Measurements from ENCODE around the gene HBS1L.

HBS1L gene

GRCh38 chr6:135088281-135088680 lies 33.7 kb upstream of the HBS1L start:
- no peak overlapping the region for H3K4me3 ChIP-seq (ENCODE audit: control insufficient read depth, low read depth, low read length)
- no peak for DNase-seq (ENCODE audit: low read depth)
- no peak for TF ChIP-seq CTCF (IDR thresholded peaks at IDR 0.05; ENCODE audit: control insufficient read depth, insufficient read depth, low read depth, low read length, missing control alignments)

GRCh38 chr6:135087803-135088202 lies 33.2 kb upstream of the HBS1L start:
- TF ChIP-seq CTCF (IDR thresholded peaks at IDR 0.05; ENCODE audit: control insufficient read depth, insufficient read depth, low read depth, low read length, missing control alignments): no peak
- no peak for DNase-seq (ENCODE audit: low read depth)
- H3K4me3 ChIP-seq (ENCODE audit: control insufficient read depth, low read depth, low read length): no peak overlapping the region

GRCh38 chr6:135087403-135087802 lies 32.8 kb upstream of the HBS1L start:
- no peak for DNase-seq (ENCODE audit: low read depth)
- TF ChIP-seq CTCF (IDR thresholded peaks at IDR 0.05; ENCODE audit: control insufficient read depth, insufficient read depth, low read depth, low read length, missing control alignments): no peak

GRCh38 chr6:135086414-135086764 lies 31.8 kb upstream of the HBS1L start:
- TF ChIP-seq CTCF (IDR thresholded peaks at IDR 0.05; ENCODE audit: control insufficient read depth, insufficient read depth, low read depth, low read length, missing control alignments): no peak
- no peak for DNase-seq (ENCODE audit: low read depth)
- no peak overlapping the region for H3K4me3 ChIP-seq (ENCODE audit: control insufficient read depth, low read depth, low read length)

More at GRCh38 chr6:135087403-135087802, 32.8 kb upstream of the HBS1L start:
- H3K4me3 ChIP-seq (ENCODE audit: control insufficient read depth, low read depth, low read length): no peak overlapping the region

- TF ChIP-seq CTCF (IDR thresholded peaks at IDR 0.05; ENCODE audit: control insufficient read depth, insufficient read depth, low read depth, low read length, missing control alignments): no peak
- no peak overlapping the region for H3K4me3 ChIP-seq (ENCODE audit: control insufficient read depth, low read depth, low read length)
Measured at GRCh38 chr6:135085700-135086413, 31.2 kb upstream of the HBS1L start.

GRCh38 chr6:135084916-135085269 lies 30.3 kb upstream of the HBS1L start:
- TF ChIP-seq CTCF (IDR thresholded peaks at IDR 0.05; ENCODE audit: control insufficient read depth, insufficient read depth, low read depth, low read length, missing control alignments): no peak
- no peak overlapping the region for H3K4me3 ChIP-seq (ENCODE audit: control insufficient read depth, low read depth, low read length)
- DNase-seq (ENCODE audit: low read depth): no peak

More at GRCh38 chr6:135085700-135086413, 31.2 kb upstream of the HBS1L start:
- no peak for DNase-seq (ENCODE audit: low read depth)
